Neural cell (in vitro differentiated cells): ENCODE data around the gene ZKSCAN1. TPM values are rescaled to one million over a fixed set of nuclear protein-coding genes. Genes with fewer than 3 reads are reported as not detected.

ENCODE experiments used
- H2AFZ ChIP-seq: fragments of 200-600, 300-800 bp; sonication (generic), shearing (Covaris generic); 2 replicates; pipeline ENCODE4 v1.6.0; 2014; ENCODE audit warnings: low read depth, mild to moderate bottlenecking, antibody characterized with exemption, low read length, moderate library complexity
- H3F3A ChIP-seq: fragments of 200-600 bp; shearing (Covaris generic); 2 replicates; pipeline ENCODE4 v1.6.1; 2016; ENCODE audit warnings: mild to moderate bottlenecking, moderate library complexity, mixed read lengths, antibody characterized with exemption, low read length; ENCODE audit not compliant: insufficient read depth, poor library complexity, severe bottlenecking
- H3K27ac ChIP-seq: fragments of 200-600, 300-800 bp; sonication (generic), shearing (Covaris generic); 2 replicates; pipeline ENCODE4 v1.5.1; 2014; ENCODE audit warnings: mild to moderate bottlenecking, low read length, moderate library complexity
- H3K27me3 ChIP-seq: fragments of 300-800, 200-600 bp; sonication (generic), shearing (Covaris generic); 2 replicates; pipeline ENCODE4 v1.6.0; 2014; ENCODE audit warnings: mild to moderate bottlenecking, low read depth, low read length, moderate library complexity; ENCODE audit not compliant: insufficient read depth
- H3K36me3 ChIP-seq: fragments of 300-800, 200-600 bp; sonication (generic), shearing (Covaris generic); 2 replicates; pipeline ENCODE4 v1.5.1; 2014; ENCODE audit warnings: mild to moderate bottlenecking, antibody characterized with exemption, low read length, moderate library complexity; ENCODE audit not compliant: insufficient read depth
- H3K4me2 ChIP-seq: fragments of 300-800, 200-600 bp; sonication (generic), shearing (Covaris generic); 2 replicates; pipeline ENCODE4 v1.6.0; 2014; ENCODE audit warnings: mild to moderate bottlenecking, low read length
- H3K4me3 ChIP-seq: fragments of 300-800, 200-600 bp; sonication (generic), shearing (Covaris generic); 2 replicates; pipeline ENCODE4 v1.5.1; 2014; ENCODE audit warnings: mild to moderate bottlenecking, low read length, moderate library complexity
- H3K79me2 ChIP-seq: fragments of 200-600 bp; shearing (Covaris generic); replicated peaks from 2 replicates; pipeline ENCODE4 v1.6.0; 2014; ENCODE audit warnings: mild to moderate bottlenecking, low read length, moderate library complexity; ENCODE audit not compliant: insufficient read depth
- H3K9ac ChIP-seq: fragments of 300-800, 200-600 bp; sonication (generic), shearing (Covaris generic); 2 replicates; pipeline ENCODE4 v1.6.1; 2016; ENCODE audit warnings: mild to moderate bottlenecking, low read length, mixed read lengths
- H3K9me2 ChIP-seq: fragments of 200-600 bp; shearing (Covaris generic); 2 replicates; pipeline ENCODE4 v1.6.1; 2016; ENCODE audit warnings: mild to moderate bottlenecking, low read length, mixed read lengths; ENCODE audit not compliant: insufficient read depth
- H3K9me3 ChIP-seq: fragments of 200-600, 300-800 bp; sonication (generic), shearing (Covaris generic); 2 replicates; pipeline ENCODE4 v1.6.1; 2016; ENCODE audit warnings: mild to moderate bottlenecking, mixed run types, low read length, moderate library complexity, mixed read lengths
- H4K20me1 ChIP-seq: fragments of 200-600 bp; shearing (Covaris generic); 2 replicates; pipeline ENCODE4 v1.6.1; 2016; ENCODE audit warnings: mild to moderate bottlenecking, mixed run types; ENCODE audit not compliant: insufficient read depth
- CTCF ChIP-seq: fragments of 450-650 bp; IDR thresholded peaks from 2 replicates; pipeline ENCODE4 v1.5.1; 2014; ENCODE audit warnings: antibody characterized with exemption, mild to moderate bottlenecking, moderate library complexity; ENCODE audit not compliant: poor library complexity, severe bottlenecking
- EP300 ChIP-seq: fragments of 450-650 bp; conservative IDR thresholded peaks from 2 replicates; pipeline ENCODE4 v1.6.1; 2014; ENCODE audit warnings: antibody characterized with exemption, mild to moderate bottlenecking, moderate library complexity; ENCODE audit not compliant: poor library complexity, severe bottlenecking
- EZH2 ChIP-seq: fragments of 200-600, 300-800 bp; shearing (Covaris generic), sonication (generic); IDR thresholded peaks from 2 replicates; pipeline ENCODE4 v1.6.1; 2014; ENCODE audit warnings: antibody characterized with exemption, low read length, borderline replicate concordance, mild to moderate bottlenecking; ENCODE audit not compliant: insufficient read depth, poor library complexity, severe bottlenecking
- MXI1 ChIP-seq: fragments of 450-650 bp; conservative IDR thresholded peaks from 2 replicates; pipeline ENCODE4 v1.6.1; 2014; ENCODE audit warnings: antibody characterized with exemption, mild to moderate bottlenecking; ENCODE audit not compliant: poor library complexity, severe bottlenecking
- POLR2AphosphoS5 ChIP-seq: IDR thresholded peaks from 2 replicates; pipeline ENCODE4 v1.6.1; 2012
- RAD21 ChIP-seq: fragments of 450-650 bp; conservative IDR thresholded peaks from 2 replicates; pipeline ENCODE4 v1.6.1; 2014; ENCODE audit warnings: antibody characterized with exemption, mild to moderate bottlenecking, moderate library complexity
- REST ChIP-seq: IDR thresholded peaks from 2 replicates; pipeline ENCODE4 v1.6.1; 2012; ENCODE audit warnings: borderline replicate concordance
- SMC3 ChIP-seq: fragments of 450-650 bp; conservative IDR thresholded peaks from 2 replicates; pipeline ENCODE4 v1.6.1; 2014; ENCODE audit warnings: antibody characterized with exemption, mild to moderate bottlenecking, moderate library complexity; ENCODE audit not compliant: poor library complexity
- TAF1 ChIP-seq: IDR thresholded peaks from 2 replicates; pipeline ENCODE4 v1.6.1; 2012; ENCODE audit warnings: low read depth
- polyA plus RNA-seq: library from polyadenylated mRNA; depleted of rRNA; stranded (reverse); fragments of >200 nt; gene quantifications from 2 replicates; pipeline ENCODE4 v1.2.3, GENCODE V29; 2014

The ZKSCAN1 gene
- polyA plus RNA-seq, 1 donor from 2014 or later = 26.6 TPM

- Histone ChIP-seq H3K9me2 (no peaks in the 10 kb centered on the region), H3K4me2 (no peak overlapping the region), H4K20me1 (no peaks in the 10 kb centered on the region), H3K27ac (no peak overlapping the region), H3K27me3 (no peaks in the 10 kb centered on the region), H3K9ac (no peak overlapping the region), H3K4me3 (no peak overlapping the region), H2AFZ (no peak overlapping the region), H3K36me3 (no peaks in the 10 kb centered on the region), H3F3A (no peaks in the 10 kb centered on the region), H3K79me2 (peaks cover 11% of the 10 kb centered on the region), H3K9me3 (no peaks in the 10 kb centered on the region)
- TF ChIP-seq MXI1 (no peak), POLR2AphosphoS5 (no peak), SMC3 (no peak), CTCF (no peak), REST (no peak), TAF1 (no peak), RAD21 (no peak), EZH2 (no peak), EP300 (no peak)
Measured at GRCh38 chr7:100027197-100027596, 11.8 kb downstream of the ZKSCAN1 start.

- Histone ChIP-seq H3K9me2 (no peaks in the 10 kb centered on the region), H3K9ac (no peak overlapping the region), H3K79me2 (peaks cover 4% of the 10 kb centered on the region), H3K4me2 (no peak overlapping the region), H3K27ac (no peak overlapping the region), H3K4me3 (no peak overlapping the region), H4K20me1 (no peaks in the 10 kb centered on the region), H2AFZ (no peak overlapping the region), H3K27me3 (no peaks in the 10 kb centered on the region), H3K36me3 (peaks cover 5% of the 10 kb centered on the region), H3K9me3 (no peaks in the 10 kb centered on the region), H3F3A (no peaks in the 10 kb centered on the region)
- TF ChIP-seq TAF1 (no peak), RAD21 (no peak), EP300 (no peak), REST (no peak), MXI1 (no peak), EZH2 (no peak), CTCF (no peak), POLR2AphosphoS5 (no peak), SMC3 (no peak)
Measured at GRCh38 chr7:100029596-100029995, 14.2 kb downstream of the ZKSCAN1 start.
